Measurements from ENCODE around the gene GMEB2.
A peak's percentile ranks its signal among the peaks of the same experiment; 100 is the strongest.
"Not testable (repeated sequence)": the region's sequence is repeated elsewhere in the genome, so short reads cannot be mapped to it uniquely, and the experiment has no call there.

Gene GMEB2

GRCh38 chr20:63618291-63618980 lies 8.5 kb downstream of the GMEB2 start:
- TF ChIP-seq CTCF (IDR thresholded peaks at IDR 0.05; ENCODE audit: borderline replicate concordance, insufficient read depth, low read depth, low read length) = no peak
- H3K4me3 ChIP-seq (ENCODE audit: low read depth, low read length) = no peak overlapping the region

DNA sequence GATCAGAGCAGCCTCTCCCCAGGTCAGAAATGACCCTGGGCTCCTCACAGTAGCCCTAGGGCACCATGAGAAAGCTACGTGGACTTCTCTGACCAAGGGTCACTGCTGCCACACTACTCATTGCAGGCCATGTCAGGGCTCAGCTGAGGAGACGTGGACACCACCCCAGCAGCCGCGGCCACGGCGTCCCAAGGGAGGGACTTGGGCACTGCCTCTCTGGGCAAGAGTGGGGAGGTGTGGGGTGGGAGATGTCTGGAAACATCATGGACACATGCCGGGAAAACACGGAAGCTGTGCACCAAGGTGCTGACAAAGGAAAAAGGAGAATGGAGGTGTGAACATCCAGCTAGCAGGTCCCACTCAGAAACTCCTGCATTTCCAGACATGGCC lies 9.0 kb downstream of the GMEB2 start:
- no peak overlapping the region for H3K4me3 ChIP-seq (ENCODE audit: low read depth, low read length)
- no peak for TF ChIP-seq CTCF (IDR thresholded peaks at IDR 0.05; ENCODE audit: borderline replicate concordance, insufficient read depth, low read depth, low read length)

GRCh38 chr20:63617092-63617875 lies 9.6 kb downstream of the GMEB2 start:
- no peak overlapping the region for H3K4me3 ChIP-seq (ENCODE audit: low read depth, low read length)
- no peak for TF ChIP-seq CTCF (IDR thresholded peaks at IDR 0.05; ENCODE audit: borderline replicate concordance, insufficient read depth, low read depth, low read length)

GRCh38 chr20:63613863-63614594 lies 12.9 kb downstream of the GMEB2 start:
- 0 out of 2 replicates have a peak, but pooled peaks have one; percentile 7 for TF ChIP-seq CTCF (IDR thresholded peaks at IDR 0.05; ENCODE audit: borderline replicate concordance, insufficient read depth, low read depth, low read length)
- H3K4me3 ChIP-seq (ENCODE audit: low read depth, low read length) = not testable (repeated sequence)

GRCh38 chr20:63612276-63612931 lies 14.5 kb downstream of the GMEB2 start:
- H3K4me3 ChIP-seq (ENCODE audit: low read depth, low read length) = no peak overlapping the region
- TF ChIP-seq CTCF (IDR thresholded peaks at IDR 0.05; ENCODE audit: borderline replicate concordance, insufficient read depth, low read depth, low read length) = no peak

DNA sequence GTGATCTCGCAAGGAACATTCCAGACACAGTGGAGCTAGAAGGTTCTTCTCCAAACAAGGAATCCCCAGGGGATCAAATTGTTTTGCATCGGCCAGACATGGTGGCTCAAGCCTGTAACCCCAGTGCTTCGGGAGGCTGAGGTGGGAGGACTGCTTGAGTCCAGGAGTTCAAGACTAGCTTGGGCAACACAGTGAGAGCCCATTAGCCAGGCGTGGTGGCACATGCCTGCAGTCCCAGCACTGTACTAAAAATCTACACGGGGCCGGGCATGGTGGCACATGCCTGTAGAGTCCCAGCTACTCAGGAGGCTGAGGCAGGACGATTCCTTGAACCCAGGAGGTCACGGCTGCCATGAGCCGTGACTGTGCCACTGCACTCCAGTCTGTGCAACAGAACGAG lies 15.3 kb downstream of the GMEB2 start:
- no peak for TF ChIP-seq CTCF (IDR thresholded peaks at IDR 0.05; ENCODE audit: borderline replicate concordance, insufficient read depth, low read depth, low read length)
- no peak overlapping the region for H3K4me3 ChIP-seq (ENCODE audit: low read depth, low read length)
